Osteocyte (in vitro differentiated cells): ENCODE data around the gene SELENOV. TPM values are rescaled to one million over a fixed set of nuclear protein-coding genes. Genes with fewer than 3 reads are reported as not detected.

Experiments
- DNase-seq: peaks from one replicate; pipeline ENCODE4 v3.0.0; 2021; ENCODE audit warnings: mixed read lengths; ENCODE audit not compliant: unreplicated experiment; ENCODE audit errors: extremely low spot score
- H3K27ac Mint-ChIP-seq: one replicate; pipeline ENCODE4 v1.8.0; 2021; ENCODE audit warnings: mild to moderate bottlenecking, mixed read lengths; ENCODE audit not compliant: unreplicated experiment
- H3K27me3 Mint-ChIP-seq: one replicate; pipeline ENCODE4 v1.8.0; 2021; ENCODE audit warnings: mixed read lengths; ENCODE audit not compliant: unreplicated experiment
- H3K36me3 Mint-ChIP-seq: one replicate; pipeline ENCODE4 v1.8.0; 2021; ENCODE audit warnings: mixed read lengths; ENCODE audit not compliant: unreplicated experiment
- H3K4me1 Mint-ChIP-seq: one replicate; pipeline ENCODE4 v1.8.0; 2021; ENCODE audit warnings: mixed read lengths; ENCODE audit not compliant: unreplicated experiment
- H3K4me3 Mint-ChIP-seq: one replicate; pipeline ENCODE4 v1.8.0; 2021; ENCODE audit warnings: mild to moderate bottlenecking, moderate library complexity, mixed read lengths; ENCODE audit not compliant: unreplicated experiment
- H3K9me3 Mint-ChIP-seq: one replicate; pipeline ENCODE4 v1.8.0; 2021; ENCODE audit warnings: mixed read lengths; ENCODE audit not compliant: unreplicated experiment
- total RNA-seq: library from RNA; stranded (reverse); gene quantifications from 2 replicates; pipeline ENCODE4 v1.2.1, GENCODE V29; 2021
- TF ChIP-seq, protein P1 (sequence below): fragments of 200-600 bp; sonication (generic); IDR thresholded peaks from 2 replicates; pipeline ENCODE4 v1.5.0; 2021; ENCODE audit warnings: antibody characterized with exemption, mild to moderate bottlenecking, moderate library complexity

The SELENOV gene
- total RNA-seq, 1 donor from 2014 or later: not detected

DNA sequence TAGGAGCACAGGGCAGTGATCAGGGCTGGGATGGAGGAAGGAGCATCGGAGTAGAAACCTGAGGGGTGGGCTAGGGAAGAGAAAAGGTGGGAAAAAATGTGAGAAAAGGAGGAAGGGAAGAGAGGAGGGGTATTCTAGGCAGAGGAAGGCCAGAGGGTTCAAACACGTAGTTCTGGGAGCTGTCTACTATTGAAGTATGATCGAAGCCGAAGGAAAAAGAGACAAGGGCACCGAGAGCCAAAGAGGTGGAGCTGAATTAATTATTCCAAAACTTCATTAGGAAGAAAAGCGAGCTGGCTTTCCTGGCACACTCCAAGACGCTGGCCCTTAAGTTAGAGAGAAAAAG is 8.4 kb upstream of the SELENOV start:
- no peak for DNase-seq
- Mint-ChIP-seq H3K4me1 (peaks cover 15% of the 10 kb centered on the region), H3K27ac (no peak overlapping the region), H3K36me3 (no peaks in the 10 kb centered on the region), H3K4me3 (peak overlapping the region; percentile 34), H3K9me3 (no peaks in the 10 kb centered on the region), H3K27me3 (peaks cover 35% of the 10 kb centered on the region)
- TF ChIP-seq, protein P1, sequence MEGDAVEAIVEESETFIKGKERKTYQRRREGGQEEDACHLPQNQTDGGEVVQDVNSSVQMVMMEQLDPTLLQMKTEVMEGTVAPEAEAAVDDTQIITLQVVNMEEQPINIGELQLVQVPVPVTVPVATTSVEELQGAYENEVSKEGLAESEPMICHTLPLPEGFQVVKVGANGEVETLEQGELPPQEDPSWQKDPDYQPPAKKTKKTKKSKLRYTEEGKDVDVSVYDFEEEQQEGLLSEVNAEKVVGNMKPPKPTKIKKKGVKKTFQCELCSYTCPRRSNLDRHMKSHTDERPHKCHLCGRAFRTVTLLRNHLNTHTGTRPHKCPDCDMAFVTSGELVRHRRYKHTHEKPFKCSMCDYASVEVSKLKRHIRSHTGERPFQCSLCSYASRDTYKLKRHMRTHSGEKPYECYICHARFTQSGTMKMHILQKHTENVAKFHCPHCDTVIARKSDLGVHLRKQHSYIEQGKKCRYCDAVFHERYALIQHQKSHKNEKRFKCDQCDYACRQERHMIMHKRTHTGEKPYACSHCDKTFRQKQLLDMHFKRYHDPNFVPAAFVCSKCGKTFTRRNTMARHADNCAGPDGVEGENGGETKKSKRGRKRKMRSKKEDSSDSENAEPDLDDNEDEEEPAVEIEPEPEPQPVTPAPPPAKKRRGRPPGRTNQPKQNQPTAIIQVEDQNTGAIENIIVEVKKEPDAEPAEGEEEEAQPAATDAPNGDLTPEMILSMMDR: no peak

GRCh38 chr19:39506944-39507714 is 7.8 kb upstream of the SELENOV start:
- H3K27ac Mint-ChIP-seq: no peak overlapping the region

GRCh38 chr19:39507715-39508364 is 7.1 kb upstream of the SELENOV start:
- Mint-ChIP-seq H3K4me3 (peak overlapping the region; percentile 75), H3K4me1 (peaks cover 15% of the 10 kb centered on the region)

More at GRCh38 chr19:39506944-39507714, 7.8 kb upstream of the SELENOV start:
- Mint-ChIP-seq H3K4me1 (peaks cover 15% of the 10 kb centered on the region), H3K9me3 (no peaks in the 10 kb centered on the region), H3K36me3 (no peaks in the 10 kb centered on the region), H3K4me3 (peak overlapping the region; percentile 75), H3K27me3 (peaks cover 35% of the 10 kb centered on the region)
- no peak for DNase-seq
- TF ChIP-seq, protein P1: no peak

DNA sequence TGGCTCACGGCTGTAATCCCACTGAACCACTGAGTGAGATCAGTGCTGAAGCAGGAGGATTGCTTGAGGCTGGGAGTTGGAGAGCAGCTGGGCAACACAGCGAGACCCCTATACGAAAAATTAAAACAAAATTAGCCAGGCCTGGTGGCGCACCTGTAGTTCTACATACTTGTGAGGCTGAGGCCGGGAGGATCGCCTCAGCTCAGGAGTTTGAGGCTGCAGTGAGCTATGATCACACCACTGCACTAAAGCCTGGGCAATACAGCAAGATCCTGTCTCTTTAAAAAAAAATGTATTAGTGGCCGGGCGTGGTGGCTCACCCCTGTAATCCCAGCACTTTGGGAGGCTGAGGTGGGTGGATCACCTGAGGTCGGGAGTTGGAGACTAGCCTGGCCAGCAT is 6.3 kb upstream of the SELENOV start:
- H3K27me3 Mint-ChIP-seq: peaks cover 37% of the 10 kb centered on the region
- DNase-seq: no peak
- no peaks in the 10 kb centered on the region for H3K9me3 Mint-ChIP-seq
- no peaks in the 10 kb centered on the region for H3K36me3 Mint-ChIP-seq
- H3K4me1 Mint-ChIP-seq: peaks cover 9% of the 10 kb centered on the region
- TF ChIP-seq, protein P1: no peak
- no peak overlapping the region for H3K4me3 Mint-ChIP-seq
- H3K27ac Mint-ChIP-seq: no peak overlapping the region

More at GRCh38 chr19:39507715-39508364, 7.1 kb upstream of the SELENOV start:
- DNase-seq: no peak
- H3K27me3 Mint-ChIP-seq: peaks cover 37% of the 10 kb centered on the region
- TF ChIP-seq, protein P1: no peak
- no peaks in the 10 kb centered on the region for H3K9me3 Mint-ChIP-seq
- no peaks in the 10 kb centered on the region for H3K36me3 Mint-ChIP-seq
- no peak overlapping the region for H3K27ac Mint-ChIP-seq

- no peak overlapping the region for H3K4me3 Mint-ChIP-seq
- no peaks in the 10 kb centered on the region for H3K9me3 Mint-ChIP-seq
- TF ChIP-seq, protein P1: no peak
Observed at GRCh38 chr19:39509233-39509632, 5.7 kb upstream of the SELENOV start.

More at GRCh38 chr19:39509233-39509632, 5.7 kb upstream of the SELENOV start:
- no peak for DNase-seq
- H3K36me3 Mint-ChIP-seq: no peaks in the 10 kb centered on the region
- H3K27ac Mint-ChIP-seq: no peak overlapping the region
- peaks cover 38% of the 10 kb centered on the region for H3K27me3 Mint-ChIP-seq
- H3K4me1 Mint-ChIP-seq: peaks cover 9% of the 10 kb centered on the region
